Body of pancreas (tissue), 4 donors: Measurements from ENCODE around the gene IL9R.
"Not testable (repeated sequence)": the region's sequence is repeated elsewhere in the genome, so short reads cannot be mapped to it uniquely, and the experiment has no call there.

Experiments
- CTCF ChIP-seq, 7 experiments: fragments of 450-650 bp in 4 of 7; fragments of 200-600 bp in 3 of 7; sonication (generic) in 3 of 7; IDR thresholded peaks; one replicate each; pipeline ENCODE4 v1.5.1; 2016 to 2019; ENCODE audit warnings: antibody characterized with exemption in 7 of 7
- POLR2A ChIP-seq, 3 donors: fragments of 450-650 bp; IDR thresholded peaks; one replicate each; pipeline ENCODE4 v1.6.1; 2016; ENCODE audit warnings: antibody characterized with exemption in 3 of 3, mild to moderate bottlenecking in 2 of 3

GRCh38 chrX:155986995-155987394, 10.5 kb upstream of the IL9R start:
- not testable (repeated sequence) for TF ChIP-seq CTCF, POLR2A (IDR thresholded peaks at IDR 0.05)
